Gastroesophageal sphincter (tissue), 4 donors: ENCODE results near the gene MEGF6. TPM values are rescaled to one million over a fixed set of nuclear protein-coding genes. Genes with fewer than 3 reads are reported as not detected.

Experiments
- ATAC-seq: fragments of 150-250 bp; one replicate; pipeline ENCODE4 v1.9.1; 2016; ENCODE audit warnings: mild to moderate bottlenecking, moderate library complexity
- H3K27ac ChIP-seq, 4 donors: fragments of 200-600 bp; sonication (generic) in 3 of 4; 1 replicate in 3 of 4; 2 replicates in 1 of 4; pipeline ENCODE4 v1.5.1; 2016 to 2019
- H3K27me3 ChIP-seq: fragments of 200-600 bp; sonication (generic); one replicate; pipeline ENCODE4 v1.5.1; 2019
- H3K36me3 ChIP-seq, 2 donors: fragments of 200-600 bp; sonication (generic); one replicate each; pipeline ENCODE4 v1.5.1; 2019; ENCODE audit warnings: control low read depth in 1 of 2
- H3K4me1 ChIP-seq, 3 donors: fragments of 200-600 bp; sonication (generic); 1 replicate in 2 of 3; 2 replicates in 1 of 3; pipeline ENCODE4 v1.5.1; 2016 to 2019; ENCODE audit warnings: control low read depth in 2 of 3
- H3K4me3 ChIP-seq, 2 donors: fragments of 200-600 bp; sonication (generic); one replicate each; pipeline ENCODE4 v1.5.1; 2019; ENCODE audit warnings: mild to moderate bottlenecking in 1 of 2, moderate library complexity in 1 of 2
- H3K9me3 ChIP-seq, 3 donors: fragments of 200-600 bp; sonication (generic); one replicate each; pipeline ENCODE4 v1.5.1; 2017 to 2019; ENCODE audit warnings: control low read depth in 2 of 3
- EP300 ChIP-seq: sonication (generic); formaldehyde crosslinking; IDR thresholded peaks from one replicate; pipeline ENCODE4 v1.6.1; 2017; ENCODE audit warnings: antibody characterized with exemption, mild to moderate bottlenecking
- POLR2A ChIP-seq, 2 donors: fragments of 450-650 bp; IDR thresholded peaks; one replicate each; pipeline ENCODE4 v1.6.1; 2017; ENCODE audit warnings: antibody characterized with exemption in 2 of 2, mild to moderate bottlenecking in 2 of 2, moderate library complexity in 1 of 2
- POLR2AphosphoS5 ChIP-seq: sonication (generic); formaldehyde crosslinking; IDR thresholded peaks from one replicate; pipeline ENCODE4 v1.6.1; 2017; ENCODE audit warnings: antibody characterized with exemption
- WGBS, 2 donors: methylation state at CpG; one replicate each; pipeline ENCODE4 v1.1.5; 2018; ENCODE audit warnings: low coverage in 1 of 2; 5-methylcytosine and 5-hydroxymethylcytosine counted together
- total RNA-seq, 4 donors: library from RNA; depleted of rRNA; stranded (reverse); fragments of >200 nt; gene quantifications; one replicate each; pipeline ENCODE4 v1.1.0, GENCODE V29; 2016
- TF ChIP-seq, protein P1 (sequence below), 4 experiments: fragments of 200-600 bp in 2 of 4; fragments of 450-650 bp in 2 of 4; sonication (generic) in 1 of 4; IDR thresholded peaks; one replicate each; pipeline ENCODE4 v1.5.1; 2017 to 2019; ENCODE audit warnings: antibody characterized with exemption in 4 of 4, mild to moderate bottlenecking in 2 of 4, moderate library complexity in 2 of 4

Gene MEGF6
- total RNA-seq, 4 donors from 2014 or later: 4.7 to 15.5 (median 10.8) TPM

DNA sequence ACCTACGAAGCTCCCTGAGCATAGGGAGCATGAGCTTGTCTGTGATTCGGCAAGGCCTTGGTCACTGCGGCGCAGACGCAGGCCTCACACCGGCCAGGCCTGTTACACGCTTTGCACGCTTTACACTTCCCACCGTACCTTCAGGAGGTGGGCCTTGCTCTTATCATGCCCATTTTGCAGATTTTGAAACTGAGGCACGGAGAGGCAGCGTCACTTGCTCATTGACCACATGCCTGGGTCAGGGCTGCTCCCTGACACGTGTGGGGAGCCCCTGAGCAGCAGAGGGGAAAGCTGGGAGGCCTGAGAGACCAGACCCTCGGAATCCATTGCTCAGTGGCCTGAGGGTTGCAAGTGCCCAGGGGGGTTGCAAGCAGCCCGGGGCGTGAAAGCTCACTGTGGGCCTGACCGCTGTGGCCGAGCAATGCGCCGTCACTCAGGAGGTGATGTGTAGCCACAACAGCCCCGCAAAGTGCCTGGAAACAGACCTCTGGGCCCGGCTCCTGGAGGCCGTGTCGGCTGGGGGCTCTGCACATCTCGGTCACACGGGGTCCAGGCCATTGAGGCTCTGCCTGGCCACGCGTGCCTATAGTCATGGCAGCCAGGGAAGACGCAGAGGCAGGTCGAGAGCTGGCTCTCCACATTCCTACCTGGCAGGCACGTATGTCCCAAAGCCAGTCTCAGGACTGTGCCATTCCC is 149.9 kb downstream of the MEGF6 start:
- no peak for ATAC-seq
- 83 to 96% methylated on average over 3 to 8 of the region's 30 CpGs for WGBS, 2 donors
- TF ChIP-seq POLR2AphosphoS5 (no peak), EP300 (no peak), POLR2A (IDR thresholded peaks at IDR 0.05) (no peak)
- TF ChIP-seq, protein P1, sequence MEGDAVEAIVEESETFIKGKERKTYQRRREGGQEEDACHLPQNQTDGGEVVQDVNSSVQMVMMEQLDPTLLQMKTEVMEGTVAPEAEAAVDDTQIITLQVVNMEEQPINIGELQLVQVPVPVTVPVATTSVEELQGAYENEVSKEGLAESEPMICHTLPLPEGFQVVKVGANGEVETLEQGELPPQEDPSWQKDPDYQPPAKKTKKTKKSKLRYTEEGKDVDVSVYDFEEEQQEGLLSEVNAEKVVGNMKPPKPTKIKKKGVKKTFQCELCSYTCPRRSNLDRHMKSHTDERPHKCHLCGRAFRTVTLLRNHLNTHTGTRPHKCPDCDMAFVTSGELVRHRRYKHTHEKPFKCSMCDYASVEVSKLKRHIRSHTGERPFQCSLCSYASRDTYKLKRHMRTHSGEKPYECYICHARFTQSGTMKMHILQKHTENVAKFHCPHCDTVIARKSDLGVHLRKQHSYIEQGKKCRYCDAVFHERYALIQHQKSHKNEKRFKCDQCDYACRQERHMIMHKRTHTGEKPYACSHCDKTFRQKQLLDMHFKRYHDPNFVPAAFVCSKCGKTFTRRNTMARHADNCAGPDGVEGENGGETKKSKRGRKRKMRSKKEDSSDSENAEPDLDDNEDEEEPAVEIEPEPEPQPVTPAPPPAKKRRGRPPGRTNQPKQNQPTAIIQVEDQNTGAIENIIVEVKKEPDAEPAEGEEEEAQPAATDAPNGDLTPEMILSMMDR (IDR thresholded peaks at IDR 0.05): no peak
- Histone ChIP-seq H3K4me1 (peaks cover 0 to 12% (median 0%) of the 10 kb centered on the region in 3 donors), H3K9me3 (no peaks in the 10 kb centered on the region), H3K36me3 (no peaks in the 10 kb centered on the region), H3K27ac (no peak overlapping the region), H3K27me3 (peaks cover 22% of the 10 kb centered on the region), H3K4me3 (no peak overlapping the region)

DNA sequence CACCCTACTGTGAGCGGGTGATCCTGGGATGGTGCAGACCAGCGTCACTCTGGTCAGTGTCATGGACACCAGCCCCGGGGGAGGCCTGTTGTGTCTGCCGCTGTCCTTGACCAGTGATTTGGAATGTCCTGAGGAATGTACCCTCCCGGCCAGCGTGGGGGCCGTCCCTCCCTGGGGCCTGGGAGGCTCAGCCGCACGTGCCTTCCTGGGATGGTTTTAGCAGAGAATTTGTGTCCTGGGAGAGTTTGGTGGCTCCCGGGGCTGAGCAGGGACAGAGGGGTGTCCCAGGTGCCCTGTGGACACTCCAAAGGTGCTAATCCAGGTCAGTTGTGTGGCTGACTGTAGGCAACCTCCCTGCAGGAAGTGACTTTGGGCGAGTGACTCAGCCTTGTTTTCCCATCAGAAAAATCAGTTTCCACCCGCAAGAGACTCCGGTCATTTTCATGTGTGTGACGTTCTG is 150.6 kb downstream of the MEGF6 start:
- ATAC-seq: no peak
- WGBS, 2 donors: 53 to 57% methylated on average over 6 of the region's 14 CpGs

DNA sequence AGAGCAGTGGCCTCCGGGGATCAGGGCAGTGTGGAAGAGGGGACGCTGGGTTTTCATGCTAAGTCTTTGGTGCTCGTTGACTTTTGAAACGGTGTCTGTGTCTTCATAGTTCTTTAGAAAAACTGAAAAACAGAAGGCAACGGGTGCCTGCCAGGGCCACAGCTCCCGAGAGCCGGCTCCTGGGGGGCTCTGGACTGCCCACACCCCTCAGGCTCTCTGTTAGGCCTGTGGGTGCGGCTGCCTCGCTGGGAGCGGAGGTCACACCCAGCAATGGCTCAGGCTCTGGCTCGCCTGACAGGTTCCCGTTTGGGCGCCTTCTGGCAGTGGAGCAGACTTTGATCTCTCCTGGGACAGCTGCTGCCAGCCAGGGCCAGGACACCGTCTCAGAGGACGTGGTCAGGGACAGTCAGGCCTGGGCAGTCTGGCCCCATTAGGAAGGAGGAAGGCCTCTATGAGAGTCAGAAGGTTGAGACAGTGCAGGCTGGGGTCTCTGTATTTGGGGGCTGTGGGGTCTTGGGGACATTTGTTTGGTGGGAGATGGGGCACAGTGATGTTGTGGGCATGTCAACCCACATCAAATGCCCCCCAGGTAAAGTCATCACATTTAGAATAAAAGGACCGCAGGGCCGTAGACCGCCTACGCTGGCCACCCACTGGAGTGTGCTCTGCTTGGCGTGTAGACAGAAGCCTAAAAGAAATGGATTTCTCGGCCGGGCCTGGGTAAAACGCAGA is 151.2 kb downstream of the MEGF6 start:
- TF ChIP-seq EP300 (no peak), POLR2AphosphoS5 (no peak), POLR2A (IDR thresholded peaks at IDR 0.05) (no peak)
- 61 to 72% methylated on average over 5 to 8 of the region's 23 CpGs for WGBS, 2 donors
- no peak for ATAC-seq
- Histone ChIP-seq H3K9me3 (no peaks in the 10 kb centered on the region), H3K27me3 (peaks cover 35% of the 10 kb centered on the region), H3K4me3 (no peak overlapping the region), H3K27ac (peak overlapping the region in 2 of 4 donors; percentile 35 to 47), H3K36me3 (no peaks in the 10 kb centered on the region), H3K4me1 (peaks cover 0 to 15% (median 2%) of the 10 kb centered on the region in 3 donors)

More for the DNA sequence above, 150.6 kb downstream of the MEGF6 start:
- no peak for TF ChIP-seq EP300
- TF ChIP-seq POLR2AphosphoS5: no peak
- TF ChIP-seq POLR2A (IDR thresholded peaks at IDR 0.05): no peak
- TF ChIP-seq, protein P1 (IDR thresholded peaks at IDR 0.05): no peak
- Histone ChIP-seq H3K36me3 (no peaks in the 10 kb centered on the region), H3K27ac (peak overlapping the region in 2 of 4 donors; percentile 35 to 47), H3K4me3 (no peak overlapping the region), H3K9me3 (no peaks in the 10 kb centered on the region), H3K4me1 (peaks cover 0 to 12% (median 0%) of the 10 kb centered on the region in 3 donors), H3K27me3 (peaks cover 29% of the 10 kb centered on the region)

DNA sequence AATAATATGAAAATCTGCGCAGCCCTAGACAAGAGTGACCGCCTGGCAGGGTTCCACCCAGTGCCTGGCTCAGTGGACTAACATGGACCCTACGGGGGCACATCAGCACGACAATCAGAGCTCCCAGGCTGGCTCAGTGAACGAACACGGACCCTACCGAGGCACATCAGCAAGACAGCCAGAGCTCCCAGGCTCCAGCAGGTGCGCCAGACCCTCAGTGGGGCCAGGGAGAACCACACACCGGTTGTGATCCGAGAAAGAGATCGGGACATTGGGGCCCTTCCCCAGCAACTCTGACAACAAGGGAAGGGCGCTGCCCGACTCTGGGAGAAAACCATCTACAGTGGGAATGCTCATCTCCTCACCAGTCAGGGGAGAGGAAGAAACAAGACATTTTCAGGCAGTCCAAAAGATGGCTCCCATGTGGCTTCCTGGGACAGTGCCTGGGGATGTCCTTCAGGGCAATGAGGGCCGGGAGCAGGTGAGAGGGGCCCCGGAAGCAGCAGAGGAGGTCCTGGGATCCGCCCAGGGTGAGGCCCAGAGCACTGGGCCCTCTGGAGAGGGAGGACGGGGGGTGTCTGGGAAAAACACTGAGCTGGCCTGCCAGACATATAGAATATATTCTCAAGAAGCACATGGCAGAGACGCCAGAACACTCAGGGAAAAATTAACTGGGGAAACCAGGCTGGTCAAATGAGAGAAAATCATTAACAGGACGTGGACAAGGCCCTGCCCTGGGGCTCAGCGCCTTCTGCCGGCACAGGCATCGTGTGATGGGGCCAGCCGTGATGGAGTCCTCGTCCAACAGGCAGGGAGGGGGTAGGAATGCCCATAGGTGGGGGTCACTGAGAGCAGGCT is 152.0 kb downstream of the MEGF6 start:
- ATAC-seq: no peak
- WGBS, 2 donors: 82 to 91% methylated on average over 10 to 11 of the region's 24 CpGs

DNA sequence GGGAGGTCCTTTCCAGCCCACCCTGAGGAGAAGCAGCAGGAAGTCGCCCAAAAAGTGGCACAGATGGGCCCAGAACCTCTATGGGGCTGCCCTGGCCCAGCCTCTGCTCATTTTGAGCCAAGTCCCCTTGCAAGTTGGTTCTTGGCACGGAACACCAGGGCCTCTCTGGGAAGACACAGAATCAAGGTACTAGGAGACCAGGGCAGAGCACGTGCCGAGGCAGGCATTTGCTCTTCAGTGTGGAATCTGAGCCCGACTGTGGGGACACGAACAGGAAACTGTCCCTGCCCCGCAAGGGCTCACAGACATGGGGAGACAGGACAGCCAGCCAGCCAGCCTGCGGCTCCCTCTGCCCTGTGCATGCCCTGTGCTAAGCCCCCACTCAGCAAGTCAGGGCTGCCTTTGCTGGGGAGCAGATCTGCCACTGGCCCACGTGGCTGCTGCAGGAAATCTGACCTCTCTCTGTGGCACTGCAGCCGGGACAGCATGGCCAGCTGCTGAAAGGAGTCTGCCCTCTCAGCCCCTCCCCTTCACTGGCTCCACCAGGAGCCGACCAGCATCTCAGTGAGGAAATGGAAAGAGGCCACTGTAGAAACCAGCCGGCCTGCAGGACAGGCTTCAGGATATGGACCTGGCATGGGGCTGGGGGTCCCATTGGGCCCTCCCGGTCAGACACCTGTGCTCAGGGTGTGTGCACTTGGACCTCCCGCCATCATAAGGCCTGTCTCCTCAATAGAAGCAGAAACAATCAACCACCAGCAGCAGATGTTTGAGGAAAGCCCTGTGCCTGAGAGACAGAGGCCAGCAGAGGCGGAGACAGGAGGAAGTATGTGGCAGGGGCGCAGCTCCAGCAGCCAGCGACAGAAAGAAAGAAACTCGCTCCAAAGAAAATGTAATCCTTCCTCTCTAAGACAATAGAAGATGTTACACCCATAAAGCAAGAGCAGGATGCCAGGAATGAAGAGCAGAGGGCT is 153.1 kb downstream of the MEGF6 start:
- H3K36me3 ChIP-seq: no peaks in the 10 kb centered on the region
- H3K27ac ChIP-seq: peak overlapping the region in 1 of 4 donors; percentile 26
- 44 to 63% methylated on average over 5 to 9 of the region's 18 CpGs for WGBS, 2 donors
- peaks cover 54% of the 10 kb centered on the region for H3K27me3 ChIP-seq
- peaks cover 0 to 34% (median 13%) of the 10 kb centered on the region in 3 donors for H3K4me1 ChIP-seq
- TF ChIP-seq POLR2A (IDR thresholded peaks at IDR 0.05): no peak
- no peak for TF ChIP-seq EP300
- TF ChIP-seq, protein P1 (IDR thresholded peaks at IDR 0.05): no peak
- no peak for TF ChIP-seq POLR2AphosphoS5
- no peaks in the 10 kb centered on the region for H3K9me3 ChIP-seq
- ATAC-seq: no peak
- no peak overlapping the region for H3K4me3 ChIP-seq

More for the DNA sequence above, 152.0 kb downstream of the MEGF6 start:
- TF ChIP-seq POLR2AphosphoS5 (no peak), POLR2A (IDR thresholded peaks at IDR 0.05) (no peak)
- Histone ChIP-seq H3K4me3 (no peak overlapping the region), H3K4me1 (peaks cover 0 to 23% (median 8%) of the 10 kb centered on the region in 3 donors), H3K9me3 (no peaks in the 10 kb centered on the region), H3K27me3 (peaks cover 43% of the 10 kb centered on the region), H3K36me3 (no peaks in the 10 kb centered on the region), H3K27ac (peak overlapping the region in 1 of 4 donors; percentile 35)
